H1 (cell line): ENCODE data around the gene GRM8. TPM values are rescaled to one million over a fixed set of nuclear protein-coding genes. Genes with fewer than 3 reads are reported as not detected.

ENCODE experiments used
- CTCF ChIA-PET: fragments of 300-600 bp; sonication (Branson Sonifier 250); formaldehyde crosslinking; loops from one replicate; lab custom pipeline; 2021; ENCODE audit not compliant: partially characterized antibody; lab: Charles Lee
- POLR2A ChIA-PET: fragments of 300-600 bp; sonication (Branson Sonifier 250); formaldehyde crosslinking; loops from one replicate; lab custom pipeline; 2021; ENCODE audit warnings: inconsistent platforms; ENCODE audit not compliant: partially characterized antibody; lab: Charles Lee
- DNase-seq, 2 experiments: peaks; one replicate each; pipeline versions ENCODE4 v3.0.0 to v3.0.0-alpha.2; 2010 to 2022; ENCODE audit warnings: low spot score in 2 of 2, low read depth in 1 of 2, mixed read lengths in 1 of 2
- FAIRE-seq: peaks from 2 replicates; lab custom pipeline; 2011; peaks lifted over from hg19 to GRCh38; lab: Jason Lieb, UNC
- H2AFZ ChIP-seq: 2 replicates; pipeline ENCODE4 v1.8.1; 2012; ENCODE audit warnings: low read length, inconsistent platforms
- H2AK5ac ChIP-seq: 2 replicates; pipeline ENCODE4 v1.6.1; 2013; ENCODE audit warnings: low read depth, low read length
- H2BK120ac ChIP-seq: replicated peaks from 2 replicates; pipeline ENCODE3; 2013; ENCODE audit warnings: low read depth, low read length, inconsistent platforms
- H2BK12ac ChIP-seq: 2 replicates; pipeline ENCODE4 v1.6.1; 2013; ENCODE audit warnings: low read depth, low read length
- H2BK15ac ChIP-seq: 2 replicates; pipeline ENCODE4 v1.6.1; 2013; ENCODE audit warnings: low read length
- H2BK20ac ChIP-seq: 2 replicates; pipeline ENCODE4 v1.6.1; 2013; ENCODE audit warnings: low read length
- H2BK5ac ChIP-seq: 2 replicates; pipeline ENCODE4 v1.6.1; 2013; ENCODE audit warnings: low read depth, low read length
- H3K14ac ChIP-seq: 2 replicates; pipeline ENCODE4 v1.6.1; 2013; ENCODE audit warnings: inconsistent platforms; ENCODE audit not compliant: insufficient read length
- H3K18ac ChIP-seq: 2 replicates; pipeline ENCODE4 v1.6.1; 2013; ENCODE audit warnings: low read length; ENCODE audit errors: extremely low read depth
- H3K23ac ChIP-seq: 2 replicates; pipeline ENCODE4 v1.6.1; 2013; ENCODE audit warnings: inconsistent platforms; ENCODE audit not compliant: insufficient read length
- H3K23me2 ChIP-seq: 2 replicates; pipeline ENCODE4 v1.6.1; 2013; ENCODE audit warnings: low read depth, low read length
- H3K27ac ChIP-seq: 2 replicates; pipeline ENCODE4 v1.6.1; 2011; ENCODE audit warnings: low read depth, low read length, inconsistent platforms
- H3K27me3 ChIP-seq, 4 experiments: replicated peaks in 1 of 4; 1 replicate in 1 of 4; 2 replicates in 3 of 4; pipeline versions ENCODE4 v1.6.1 to v1.8.1; 2011 to 2013; ENCODE audit warnings: low read length in 3 of 4, mild to moderate bottlenecking in 3 of 4, inconsistent platforms in 2 of 4, mixed read lengths in 2 of 4, moderate library complexity in 1 of 4; ENCODE audit not compliant: control insufficient read depth in 3 of 4, insufficient read depth in 3 of 4; ENCODE audit errors: extremely low read depth in 1 of 4
- H3K36me3 ChIP-seq, 4 experiments: 2 replicates each; pipeline versions ENCODE4 v1.6.1 to v1.8.1; 2011 to 2013; ENCODE audit warnings: mild to moderate bottlenecking in 4 of 4, low read length in 3 of 4, moderate library complexity in 2 of 4, control low read depth in 1 of 4, inconsistent platforms in 1 of 4; ENCODE audit not compliant: insufficient read depth in 4 of 4, control insufficient read depth in 2 of 4
- H3K4ac ChIP-seq: replicated peaks from 2 replicates; pipeline ENCODE3; 2013; ENCODE audit warnings: low read length, low read depth, mixed read lengths, inconsistent platforms; ENCODE audit not compliant: insufficient read length
- H3K4me1 ChIP-seq, 4 experiments: replicated peaks in 1 of 4; 1 replicate in 1 of 4; 2 replicates in 3 of 4; pipeline versions ENCODE4 v1.6.1 to v1.8.1; 2011 to 2013; ENCODE audit warnings: low read length in 3 of 4, inconsistent platforms in 2 of 4, mixed read lengths in 1 of 4; ENCODE audit not compliant: insufficient read depth in 4 of 4, control insufficient read depth in 3 of 4
- H3K4me2 ChIP-seq, 2 experiments: 2 replicates each; pipeline versions ENCODE4 v1.6.1 to v1.8.1; 2011 to 2013; ENCODE audit warnings: low read depth in 2 of 2, low read length in 2 of 2, control low read depth in 1 of 2, inconsistent platforms in 1 of 2, mild to moderate bottlenecking in 1 of 2; ENCODE audit not compliant: insufficient read depth in 1 of 2
- H3K4me3 ChIP-seq, 4 experiments: fragments of 200-600, 300-600 bp in 1 of 4; sonication (generic), shearing (Covaris generic), sonication (Bioruptor Twin) in 1 of 4; 2 replicates each; pipeline versions ENCODE4 v1.5.1 to v1.8.1; 2011 to 2016; ENCODE audit warnings: low read length in 4 of 4, low read depth in 3 of 4, control low read depth in 2 of 4, inconsistent platforms in 2 of 4, mild to moderate bottlenecking in 2 of 4, mixed read lengths in 1 of 4, moderate library complexity in 1 of 4; ENCODE audit not compliant: insufficient read depth in 2 of 4; ENCODE audit errors: extremely low read depth in 1 of 4
- H3K56ac ChIP-seq: replicated peaks from 2 replicates; pipeline ENCODE3; 2013; ENCODE audit warnings: low read depth, mild to moderate bottlenecking, mixed read lengths, low read length, inconsistent platforms; ENCODE audit not compliant: insufficient read length
- H3K79me1 ChIP-seq: 2 replicates; pipeline ENCODE4 v1.6.1; 2013; ENCODE audit warnings: low read depth, low read length, control low read depth
- H3K79me2 ChIP-seq, 2 experiments: 2 replicates each; pipeline versions ENCODE4 v1.6.1 to v1.8.1; 2012 to 2013; ENCODE audit warnings: low read length in 2 of 2, mild to moderate bottlenecking in 2 of 2, inconsistent platforms in 1 of 2; ENCODE audit not compliant: insufficient read depth in 2 of 2, control insufficient read depth in 1 of 2
- H3K9ac ChIP-seq, 4 experiments: replicated peaks in 1 of 4; 1 replicate in 1 of 4; 2 replicates in 3 of 4; pipeline versions ENCODE4 v1.6.1 to v1.8.1; 2011 to 2013; ENCODE audit warnings: low read depth in 3 of 4, low read length in 3 of 4, control low read depth in 2 of 4, mild to moderate bottlenecking in 2 of 4, moderate library complexity in 2 of 4, inconsistent platforms in 1 of 4; ENCODE audit errors: extremely low read depth in 1 of 4
- H3K9me3 ChIP-seq, 2 experiments: 2 replicates each; pipeline versions ENCODE4 v1.6.1 to v1.8.1; 2012 to 2013; ENCODE audit warnings: mild to moderate bottlenecking in 2 of 2, moderate library complexity in 2 of 2, control low read depth in 1 of 2, inconsistent platforms in 1 of 2, low read depth in 1 of 2, low read length in 1 of 2, mixed read lengths in 1 of 2; ENCODE audit not compliant: insufficient read depth in 2 of 2
- H4K20me1 ChIP-seq, 2 experiments: replicated peaks in 1 of 2; 2 replicates each; pipeline versions ENCODE3 to v1.8.1; 2011 to 2013; ENCODE audit warnings: inconsistent platforms in 2 of 2, low read length in 2 of 2, mild to moderate bottlenecking in 1 of 2; ENCODE audit not compliant: insufficient read depth in 2 of 2, control insufficient read depth in 1 of 2
- H4K5ac ChIP-seq: 2 replicates; pipeline ENCODE4 v1.6.1; 2013; ENCODE audit warnings: low read length, low read depth, mixed read lengths, inconsistent platforms; ENCODE audit not compliant: insufficient read length
- H4K8ac ChIP-seq: 2 replicates; pipeline ENCODE4 v1.8.0; 2013; ENCODE audit warnings: mild to moderate bottlenecking, moderate library complexity, low read length, inconsistent platforms; ENCODE audit not compliant: insufficient read depth; ENCODE audit errors: extremely low read depth
- H4K91ac ChIP-seq: replicated peaks from 2 replicates; pipeline ENCODE3; 2013; ENCODE audit warnings: low read length, mixed read lengths, inconsistent platforms; ENCODE audit not compliant: insufficient read length
- CEBPB ChIP-seq: IDR thresholded peaks from 2 replicates; pipeline ENCODE4 v1.6.1; 2012; ENCODE audit warnings: low read depth, low read length
- CREB1 ChIP-seq: IDR thresholded peaks from 2 replicates; pipeline ENCODE4 v1.6.1; 2012; ENCODE audit warnings: inconsistent platforms
- GABPA ChIP-seq: IDR thresholded peaks from 2 replicates; pipeline ENCODE4 v1.6.1; 2011; ENCODE audit warnings: mild to moderate bottlenecking, low read length, moderate library complexity, borderline replicate concordance; ENCODE audit not compliant: insufficient read depth
- GTF2F1 ChIP-seq: IDR thresholded peaks from 2 replicates; pipeline ENCODE4 v1.6.1; 2012; ENCODE audit warnings: low read depth, low read length, improper control_type of control experiment, borderline replicate concordance
- KDM5A ChIP-seq: fragments of 200-600 bp; IDR thresholded peaks from 2 replicates; pipeline ENCODE4 v1.7.1; 2012; ENCODE audit warnings: mild to moderate bottlenecking, low read length, inconsistent platforms, mixed read lengths
- NANOG ChIP-seq: IDR thresholded peaks from 2 replicates; pipeline ENCODE4 v1.6.1; 2011; ENCODE audit warnings: low read length, low read depth, mild to moderate bottlenecking, inconsistent platforms; ENCODE audit not compliant: insufficient read depth, poor library complexity, severe bottlenecking
- RAD21 ChIP-seq, 2 experiments: IDR thresholded peaks in 1 of 2; conservative IDR thresholded peaks in 1 of 2; 2 replicates each; pipeline ENCODE4 v1.6.1; 2011; ENCODE audit warnings: low read depth in 2 of 2, low read length in 2 of 2, improper control_type of control experiment in 1 of 2, inconsistent platforms in 1 of 2, mild to moderate bottlenecking in 1 of 2, moderate library complexity in 1 of 2
- SIN3A ChIP-seq, 2 experiments: IDR thresholded peaks in 1 of 2; conservative IDR thresholded peaks in 1 of 2; 2 replicates each; pipeline ENCODE4 v1.6.1; 2011 to 2012; ENCODE audit warnings: low read length in 2 of 2, improper control_type of control experiment in 1 of 2, low read depth in 1 of 2, mild to moderate bottlenecking in 1 of 2
- SP4 ChIP-seq: IDR thresholded peaks from 2 replicates; pipeline ENCODE4 v1.6.1; 2012; ENCODE audit warnings: low read length, inconsistent platforms
- TAF7 ChIP-seq: optimal IDR thresholded peaks from 2 replicates; pipeline ENCODE3; 2011; ENCODE audit warnings: low read depth, mild to moderate bottlenecking, inconsistent platforms, low read length, moderate library complexity, borderline replicate concordance
- USF2 ChIP-seq: IDR thresholded peaks from 2 replicates; pipeline ENCODE4 v1.6.1; 2011; ENCODE audit warnings: low read length, improper control_type of control experiment
- ZNF274 ChIP-seq: IDR thresholded peaks from 2 replicates; pipeline ENCODE4 v1.7.0; 2012; ENCODE audit warnings: low read length, borderline replicate concordance; ENCODE audit errors: extremely low read depth
- WGBS, 2 experiments: shearing (Covaris generic) in 1 of 2; methylation state at CpG; one replicate each; pipeline versions ENCODE4 v1.1.6 to v1.1.7; 2013 to 2015; ENCODE audit warnings: low lambda C conversion rate in 2 of 2, mixed read lengths in 2 of 2, inconsistent platforms in 1 of 2, low coverage in 1 of 2, missing lambda C conversion rate in 1 of 2; ENCODE audit not compliant: insufficient replicate concordance in 2 of 2, insufficient coverage in 1 of 2, insufficient read length in 1 of 2; ENCODE audit errors: extremely low coverage in 1 of 2, missing lambda C conversion rate in 1 of 2; 5-methylcytosine and 5-hydroxymethylcytosine counted together
- polyA plus RNA-seq, 7 experiments: library from polyadenylated mRNA; depleted of rRNA in 3 of 7; stranded (reverse) in 5 of 7; unstranded in 2 of 7; fragments of >200 nt in 5 of 7; fragments of 200-250 nt in 2 of 7; gene quantifications; 1 replicate in 5 of 7; 2 replicates in 1 of 7; 4 replicates in 1 of 7; pipeline versions ENCODE4 v1.2.1 to v1.2.3, GENCODE V29; 2011 to 2013; ENCODE audit warnings: missing spikeins in 2 of 7, mixed read lengths in 2 of 7
- total RNA-seq: library from RNA; stranded (reverse); fragmentation: NEBNext Ultra II Directional; extraction: Animal tissue kit (Norgen Biotek cat#: 25700); gene quantifications from 2 replicates; pipeline ENCODE4 v1.2.1, GENCODE V29; 2021

Gene GRM8
- total and polyA plus RNA-seq, 2 of the 8 experiments (the other 6 are each of a cell fraction or from before 2014, with no cell fraction given) = 2.6 to 2.8 TPM

DNA sequence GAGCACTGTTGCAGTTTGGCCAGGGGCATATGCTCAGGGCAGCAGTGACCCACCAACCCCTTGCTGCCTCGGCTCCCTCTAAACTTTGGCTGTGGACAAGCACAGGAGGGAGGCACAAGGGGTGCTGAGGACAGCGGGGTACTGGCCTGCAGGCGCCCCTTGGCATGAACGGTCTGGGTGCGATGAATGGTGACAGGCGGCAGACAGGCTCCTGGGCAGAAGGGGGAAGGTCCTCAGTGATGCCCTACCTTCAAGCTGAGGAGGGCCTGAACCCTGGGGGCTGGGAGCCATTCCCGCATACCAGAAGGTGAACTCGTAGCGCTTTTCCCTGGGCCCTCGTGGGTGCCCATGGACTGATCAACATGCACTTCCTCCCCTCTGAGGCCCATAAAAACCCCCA lies 567.1 kb downstream of the GRM8 start:
- Histone ChIP-seq H3K79me2 (no peaks in the 10 kb centered on the region), H3K23ac (no peak overlapping the region), H4K20me1 (no peaks in the 10 kb centered on the region), H3K27me3 (no peaks in the 10 kb centered on the region), H4K8ac (no peak overlapping the region; the same call in 1 of the 2 replicates), H3K4me2 (no peak overlapping the region), H2BK5ac (no peak overlapping the region), H2BK20ac (no peak overlapping the region), H3K36me3 (no peaks in the 10 kb centered on the region), H3K23me2 (no peaks in the 10 kb centered on the region; the same call in 1 of the 2 replicates), H4K5ac (no peak overlapping the region), H2AK5ac (no peak overlapping the region), H3K27ac (no peak overlapping the region), H3K4ac (no peak overlapping the region), H3K4me1 (peaks cover 0 to 4% (median 1%) of the 10 kb centered on the region in 4 experiments; a peak in 3 of 7 replicates), H4K91ac (no peak overlapping the region), H2AFZ (no peak overlapping the region; the same call in 1 of the 2 replicates), H3K56ac (no peak overlapping the region), H3K18ac (no peak overlapping the region), H3K14ac (no peak overlapping the region), H3K79me1 (no peaks in the 10 kb centered on the region), H2BK12ac (no peak overlapping the region), H2BK120ac (no peak overlapping the region), H3K4me3 (no peak overlapping the region), H2BK15ac (no peak overlapping the region), H3K9ac (no peak overlapping the region), H3K9me3 (no peaks in the 10 kb centered on the region; a peak in 1 of 4 replicates)
- ChIA-PET CTCF (interaction anchor here (1.0 kb wide), 1 partner anchor 9 kb away, joined by 3 read pairs; no protein-coding TSS in a partner anchor), POLR2A (interaction anchor here (1.2 kb wide), 1 partner anchor 10 kb away, joined by 3 read pairs; no protein-coding TSS in a partner anchor)
- no peak for DNase-seq
- FAIRE-seq = no peak
- WGBS, 2 experiments = 98% methylated on average over 7 of the region's 10 CpGs; no CpG with 5 or more reads in 1 of the 2 experiments
- TF ChIP-seq GTF2F1 (no peak), CEBPB (no peak), ZNF274 (no peak), NANOG (no peak), KDM5A (no peak), SIN3A (conservative IDR thresholded peaks at IDR 0.05 in 1 of 2, IDR thresholded peaks at IDR 0.05 in 1 of 2; ENCODE audit: low read depth in 1 of 2, low read length in 2 of 2) (no peak), RAD21 (IDR thresholded peaks at IDR 0.05 in 1 of 2, conservative IDR thresholded peaks at IDR 0.05 in 1 of 2; ENCODE audit: low read depth in 2 of 2, low read length in 2 of 2) (no peak), USF2 (no peak), CREB1 (no peak), SP4 (no peak), TAF7 (no peak), GABPA (no peak)
